GM18502 (cell line): ENCODE measurements around the gene OR6C70.
"Not testable (repeated sequence)": the region's sequence is repeated elsewhere in the genome, so short reads cannot be mapped to it uniquely, and the experiment has no call there.

Experiments used
- ATAC-seq: cut with Tn5 transposase; IDR thresholded peaks from one replicate; pipeline ENCODE4 v1.9.1; 2021; ENCODE audit warnings: mild to moderate bottlenecking; ENCODE audit not compliant: unreplicated experiment, poor library complexity

Gene OR6C70

GRCh38 chr12:55470088-55470829, at the start of gene OR6C70:
Gene OR6C70 (minus strand): TSS chr12:55470138. CDS start chr12:55470138, 0 bp downstream.
- ATAC-seq: no peak

GRCh38 chr12:55516391-55516790, 46.5 kb upstream of the OR6C70 start:
- ATAC-seq: no peak

GRCh38 chr12:55515696-55516095, 45.8 kb upstream of the OR6C70 start:
- ATAC-seq: no peak

- ATAC-seq: no peak
These were observed 31.7 kb upstream of the OR6C70 start for GRCh38 chr12:55501601-55502000.

- ATAC-seq: no peak
These were observed 29.9 kb upstream of the OR6C70 start for GRCh38 chr12:55499810-55500252.

- no peak for ATAC-seq
These were observed 29.3 kb upstream of the OR6C70 start for GRCh38 chr12:55499231-55499630.

- ATAC-seq: no peak
These were observed 25.6 kb upstream of the OR6C70 start for GRCh38 chr12:55495490-55495889.

- ATAC-seq: no peak
These were observed 22.1 kb upstream of the OR6C70 start, which contains the start of gene OR6C68 for GRCh38 chr12:55492078-55492477. Gene OR6C68 (plus strand): TSS chr12:55492378. CDS start chr12:55492378, 0 bp downstream.

- ATAC-seq: not testable (repeated sequence)
These were observed 14.3 kb upstream of the OR6C70 start for GRCh38 chr12:55484284-55484683.

GRCh38 chr12:55479136-55479535, 9.2 kb upstream of the OR6C70 start:
- ATAC-seq: not testable (repeated sequence)

- ATAC-seq: no peak
These were observed 2.3 kb upstream of the OR6C70 start for GRCh38 chr12:55472264-55472663.

- no peak for ATAC-seq
These were observed 647 bp downstream of the OR6C70 start for GRCh38 chr12:55469291-55469690.

GRCh38 chr12:55467836-55468235, 2.1 kb downstream of the OR6C70 start:
- ATAC-seq: peak; percentile 86

GRCh38 chr12:55464926-55465325, 5.0 kb downstream of the OR6C70 start:
- ATAC-seq: not testable (repeated sequence)

GRCh38 chr12:55448825-55449224, 21.1 kb downstream of the OR6C70 start:
- ATAC-seq: no peak

- no peak for ATAC-seq
These were observed 23.6 kb downstream of the OR6C70 start for GRCh38 chr12:55446326-55446725.

- ATAC-seq: no peak
These were observed 24.6 kb downstream of the OR6C70 start for GRCh38 chr12:55445357-55445756.

GRCh38 chr12:55443776-55444175, 26.2 kb downstream of the OR6C70 start, which contains the start of gene OR6C2:
Gene OR6C2 (plus strand): TSS chr12:55444076. CDS start chr12:55452214, 8,138 bp downstream.
- ATAC-seq: no peak

GRCh38 chr12:55441233-55441632, 28.7 kb downstream of the OR6C70 start:
- ATAC-seq: not testable (repeated sequence)

GRCh38 chr12:55428331-55429243, 41.4 kb downstream of the OR6C70 start:
- ATAC-seq: no peak

- no peak for ATAC-seq
These were observed 44.0 kb downstream of the OR6C70 start, which contains the start of gene OR6C76 for GRCh38 chr12:55425954-55426353. Gene OR6C76 (plus strand): TSS chr12:55426254. CDS start chr12:55426254, 0 bp downstream.
